GM21723 (cell line): ENCODE results near the gene TDP2.
"Not testable (repeated sequence)": the region's sequence is repeated elsewhere in the genome, so short reads cannot be mapped to it uniquely, and the experiment has no call there.

ENCODE experiments used
- ATAC-seq: cut with Tn5 transposase; IDR thresholded peaks from one replicate; pipeline ENCODE4 v1.9.1; 2021; ENCODE audit warnings: mild to moderate bottlenecking, moderate library complexity; ENCODE audit not compliant: unreplicated experiment

TDP2 gene

DNA sequence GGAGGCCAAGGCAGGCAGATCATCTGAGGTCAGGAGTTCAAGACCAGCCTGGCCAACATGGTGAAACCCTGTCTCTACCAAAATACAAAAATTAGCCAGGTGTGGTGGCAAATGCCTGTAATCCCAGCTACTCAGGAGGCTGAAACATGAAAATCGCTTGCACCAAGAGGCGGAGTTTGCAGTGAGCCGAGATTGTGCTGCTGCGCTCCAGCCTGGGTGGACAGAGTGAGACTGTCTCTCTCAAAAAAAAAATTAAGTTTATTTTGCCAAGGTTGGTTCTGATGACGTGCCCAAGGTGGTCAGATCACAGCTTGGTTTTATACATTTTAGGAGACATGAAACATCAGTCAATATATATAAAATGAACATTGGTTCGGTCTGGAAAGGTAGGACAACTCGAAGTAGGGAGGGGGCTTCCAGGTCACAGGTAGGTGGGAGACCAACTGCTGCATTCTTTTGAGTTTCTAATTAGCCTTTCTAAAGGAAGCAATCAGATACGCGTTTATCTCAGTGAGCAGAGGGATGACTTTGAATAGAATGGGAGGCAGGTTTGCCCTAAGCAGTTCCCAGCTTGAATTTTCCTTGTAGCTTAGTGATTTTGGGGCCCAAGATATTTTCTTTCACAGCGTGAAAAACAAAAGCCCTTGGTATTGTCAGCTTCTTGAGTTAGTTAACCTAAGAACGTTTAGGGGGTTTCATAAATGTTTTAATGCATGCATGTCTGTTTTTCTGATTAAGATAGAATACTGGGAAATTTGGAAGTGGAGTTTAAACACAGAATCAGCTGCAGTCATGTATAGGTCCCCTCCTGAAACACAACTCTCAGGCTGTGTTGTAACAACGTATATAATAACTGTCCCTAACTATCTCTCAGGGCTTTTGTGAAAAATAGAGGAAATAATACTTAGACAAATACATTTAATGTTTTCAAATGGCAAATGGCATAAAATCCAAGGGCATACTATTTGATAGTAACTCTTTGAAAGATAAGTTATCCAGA lies 16.9 kb upstream of the TDP2 start:
- ATAC-seq: no peak

DNA sequence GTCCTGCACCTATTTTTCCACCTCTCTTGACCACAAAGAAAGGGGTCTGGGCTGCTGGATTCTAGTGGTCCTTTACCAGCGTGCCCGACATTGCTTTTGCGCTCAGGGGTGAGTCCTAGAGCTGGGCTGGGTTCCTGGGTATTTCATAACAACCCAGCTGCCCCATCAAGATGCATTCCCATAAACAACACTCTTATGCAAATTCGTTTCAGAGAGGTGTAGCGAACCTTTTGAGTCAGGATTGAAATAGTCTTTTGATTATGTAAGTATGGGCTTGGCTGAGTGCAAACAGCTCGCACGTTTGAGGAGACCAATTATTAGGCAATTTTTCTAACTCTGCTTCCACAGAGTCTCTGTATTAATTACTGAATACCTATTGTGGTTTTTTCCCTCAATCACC lies 13.9 kb upstream of the TDP2 start:
- no peak for ATAC-seq

DNA sequence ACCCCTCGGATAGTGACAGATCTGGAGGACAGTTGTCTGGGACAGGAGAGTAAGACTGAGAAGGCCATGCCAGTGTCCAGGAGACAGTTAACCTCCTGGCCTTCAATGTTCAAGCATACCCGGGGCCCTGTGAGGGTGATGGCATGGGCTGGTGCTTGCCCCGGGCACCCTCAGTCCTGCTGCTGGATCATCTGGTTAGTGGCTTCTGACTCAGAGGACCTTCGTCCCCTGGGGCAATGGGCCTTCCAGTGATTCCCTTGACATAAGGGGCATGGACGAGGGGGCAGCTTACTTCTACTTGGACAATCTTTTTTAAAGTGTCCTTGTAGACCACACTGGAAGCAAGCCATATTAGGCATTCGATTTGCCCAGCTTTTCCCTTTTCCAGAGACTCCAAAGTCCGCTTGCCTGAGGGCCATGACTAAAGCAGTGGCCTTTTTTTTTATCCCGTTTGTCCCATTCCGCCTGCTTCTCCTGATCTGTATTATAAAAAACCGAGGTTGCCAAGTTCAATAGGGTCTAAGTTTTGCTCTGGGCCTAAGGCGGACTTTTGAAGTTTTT lies 12.2 kb upstream of the TDP2 start:
- not testable (repeated sequence) for ATAC-seq

DNA sequence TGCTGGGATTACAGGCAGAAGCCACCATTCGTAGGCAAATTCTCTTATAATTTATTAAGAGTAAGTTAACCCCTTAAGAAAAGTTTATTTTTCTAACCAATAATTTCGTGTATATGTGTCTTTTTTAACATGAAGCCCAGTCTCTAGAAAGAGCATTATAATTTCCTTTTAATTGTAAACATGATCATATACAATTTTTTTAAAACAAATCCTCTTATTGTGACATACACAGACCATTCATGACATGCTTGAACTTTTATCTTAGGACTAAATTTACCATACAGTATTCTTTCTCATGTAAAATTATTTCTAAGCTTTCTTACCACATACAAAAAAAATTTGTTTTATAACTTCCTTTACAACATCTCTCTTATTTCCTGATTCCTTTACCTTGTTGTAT lies 6.9 kb upstream of the TDP2 start:
- ATAC-seq: no peak

DNA sequence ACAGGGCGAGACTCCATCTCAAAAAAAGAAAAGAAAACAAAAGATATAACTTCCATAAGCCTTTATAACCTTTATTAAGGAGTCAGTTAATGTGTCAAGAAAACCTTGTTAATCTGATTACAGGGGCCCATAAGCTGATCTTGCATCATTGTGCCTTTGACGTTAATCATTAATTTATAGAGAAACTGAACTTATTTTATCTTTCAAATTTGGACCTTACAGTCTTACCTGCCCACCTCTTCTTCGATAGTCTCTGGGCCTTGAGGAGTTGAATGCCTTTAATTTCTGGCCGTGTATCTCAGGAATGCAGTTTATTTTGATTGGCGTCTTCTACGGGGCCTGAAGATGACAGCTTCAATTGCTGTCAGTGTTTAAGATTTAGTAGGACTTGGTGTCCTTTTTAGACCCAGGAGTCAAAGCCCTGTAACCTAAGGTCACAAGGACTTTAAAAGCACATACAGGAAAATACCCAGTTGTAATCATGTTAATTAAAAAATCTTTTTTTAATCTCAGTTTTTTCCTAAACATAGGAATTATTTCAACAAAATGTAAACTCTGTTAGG lies 6.0 kb upstream of the TDP2 start:
- ATAC-seq: no peak

DNA sequence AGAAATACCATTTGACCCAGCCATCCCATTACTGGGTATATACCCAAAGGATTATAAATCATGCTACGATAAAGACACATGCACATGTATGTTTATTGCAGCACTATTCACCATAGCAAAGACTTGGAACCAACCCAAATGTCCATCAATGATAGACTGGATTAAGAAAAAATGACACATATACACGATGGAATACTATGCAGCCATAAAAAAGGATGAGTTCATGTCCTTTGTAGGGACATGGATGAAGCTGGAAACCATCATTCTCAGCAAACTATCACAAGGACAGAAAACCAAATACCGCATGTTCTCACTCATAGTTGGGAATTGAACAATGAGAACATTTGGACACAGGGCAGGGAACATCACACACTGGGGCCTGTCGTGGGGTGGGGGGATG lies 4.4 kb upstream of the TDP2 start:
- ATAC-seq: not testable (repeated sequence)

DNA sequence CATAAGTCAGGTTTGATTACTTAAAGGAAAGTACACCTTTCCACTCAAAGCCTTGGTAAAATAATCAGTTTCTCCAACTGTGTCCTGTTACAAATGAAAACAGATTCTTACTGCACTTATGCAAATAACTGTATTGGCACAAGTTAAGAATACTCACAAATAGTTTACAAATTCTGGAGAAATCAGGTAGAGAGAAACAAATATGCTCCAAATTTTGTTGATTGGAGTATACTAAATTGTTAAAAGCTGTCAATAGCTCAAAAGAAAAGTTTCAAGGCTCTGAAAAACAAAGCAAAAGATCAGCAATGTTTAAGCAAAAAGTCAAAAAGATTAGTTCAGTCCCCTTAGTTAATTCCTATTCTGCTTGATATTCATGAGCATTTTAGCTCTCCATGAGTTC lies 3.8 kb upstream of the TDP2 start:
- not testable (repeated sequence) for ATAC-seq

DNA sequence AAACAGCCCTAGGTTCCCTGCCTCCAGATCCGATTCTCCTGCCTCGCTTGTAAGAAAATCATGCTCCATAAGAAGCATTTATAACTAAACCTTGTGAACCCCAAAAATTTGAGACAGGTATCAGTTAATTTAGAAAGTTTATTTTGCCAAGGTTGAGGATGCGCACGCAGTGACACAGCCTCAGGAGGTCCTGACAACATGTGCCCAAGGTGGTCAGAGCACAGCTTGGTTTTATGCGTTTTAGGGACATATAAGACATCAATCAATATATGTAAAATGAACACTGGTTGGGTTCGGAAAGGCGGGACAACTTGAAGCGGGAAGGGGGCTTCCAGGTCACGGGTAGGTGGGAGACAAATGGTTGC lies 2.3 kb upstream of the TDP2 start:
- ATAC-seq: no peak

DNA sequence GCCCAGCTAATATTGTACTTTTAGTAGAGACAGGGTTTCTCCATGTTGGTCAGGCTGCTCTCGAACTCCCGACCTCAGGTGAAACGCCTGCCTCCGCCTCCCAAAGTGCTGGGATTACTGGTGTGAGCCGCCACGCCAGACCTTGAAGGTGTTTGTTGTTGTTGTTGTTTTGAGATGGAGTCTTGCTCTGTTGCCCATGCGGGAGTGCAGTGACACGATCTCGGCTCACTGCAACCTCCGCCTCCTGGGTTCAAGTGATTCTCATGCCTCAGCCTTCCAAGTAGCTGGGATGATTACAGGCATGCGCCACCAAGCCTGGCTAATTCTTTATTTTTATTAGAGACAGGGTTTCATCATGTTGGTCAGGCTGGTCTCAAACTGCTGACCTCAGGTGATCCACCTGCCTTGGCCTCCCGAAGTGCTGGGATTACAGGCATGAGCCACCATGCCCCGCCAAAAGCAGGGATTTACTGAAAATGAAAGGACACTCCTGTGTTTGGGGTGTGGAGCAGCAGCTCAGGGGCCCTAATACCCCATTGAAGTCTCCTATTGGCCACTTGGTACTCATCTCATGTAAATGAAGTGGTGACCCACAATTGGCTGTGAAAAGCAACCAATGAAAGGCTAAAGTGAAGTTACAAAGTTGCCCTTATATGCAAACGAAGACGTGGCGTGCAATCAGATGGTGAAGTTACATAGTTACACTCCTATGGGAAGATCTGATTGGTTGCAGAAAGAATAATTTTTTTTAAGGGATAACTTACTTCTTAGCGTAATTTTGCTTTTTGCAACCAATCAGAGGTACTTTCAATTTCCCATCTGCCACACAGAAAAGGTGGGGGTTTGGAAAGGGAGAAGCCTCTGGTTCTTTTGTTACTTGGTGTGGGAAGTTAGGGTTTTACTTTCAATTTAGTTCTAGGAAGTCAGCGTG lies 1.6 kb upstream of the TDP2 start:
- ATAC-seq: not testable (repeated sequence)

DNA sequence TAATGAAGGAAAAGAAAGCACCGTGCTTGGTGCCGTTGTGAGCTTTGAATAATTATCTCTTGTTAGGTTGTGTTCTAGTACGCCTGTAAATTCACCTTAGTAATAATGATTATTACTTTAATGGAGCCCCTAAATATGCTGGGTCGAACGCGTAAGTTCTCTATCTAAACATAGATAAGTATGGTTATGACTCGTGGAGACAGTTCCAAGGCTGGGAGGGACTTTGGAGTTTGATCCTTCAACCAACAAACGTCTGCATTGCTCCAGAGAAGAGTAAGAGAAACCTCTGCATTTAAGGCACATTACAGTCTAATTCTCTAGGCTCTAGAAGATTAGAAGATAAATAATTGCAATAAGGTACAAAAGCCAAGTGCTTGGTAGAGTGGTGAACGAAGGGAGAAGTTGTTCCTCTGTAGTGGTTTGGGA lies 692 bp upstream of the TDP2 start:
- ATAC-seq: peak; percentile 9

DNA sequence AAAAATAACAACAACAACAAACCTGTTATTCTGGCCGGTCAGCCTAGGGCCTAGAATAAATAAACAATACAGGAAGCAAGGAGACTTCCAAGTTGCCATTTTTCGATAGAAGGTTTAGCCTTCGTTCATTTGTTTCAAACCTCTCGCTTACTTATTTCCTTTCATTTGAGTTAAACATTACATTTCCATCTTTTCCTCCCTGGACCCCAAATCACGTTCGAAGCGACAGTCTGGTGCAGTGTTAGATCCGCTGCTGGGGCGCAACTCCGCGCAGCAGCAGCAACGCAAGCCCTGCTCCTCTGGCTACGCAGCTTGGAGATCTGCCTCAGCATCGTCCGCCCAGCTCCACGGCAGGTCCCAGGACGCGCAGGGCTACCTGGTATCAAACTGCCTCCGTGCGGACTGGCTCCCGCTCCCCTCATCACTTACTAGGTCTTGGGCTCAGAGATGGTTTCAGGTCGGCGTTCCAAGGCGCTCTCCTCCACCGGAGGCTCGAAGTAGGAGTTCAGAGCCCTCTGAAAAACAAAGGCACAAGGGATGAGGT lies 530 bp downstream of the TDP2 start:
- peak; percentile 31 for ATAC-seq

DNA sequence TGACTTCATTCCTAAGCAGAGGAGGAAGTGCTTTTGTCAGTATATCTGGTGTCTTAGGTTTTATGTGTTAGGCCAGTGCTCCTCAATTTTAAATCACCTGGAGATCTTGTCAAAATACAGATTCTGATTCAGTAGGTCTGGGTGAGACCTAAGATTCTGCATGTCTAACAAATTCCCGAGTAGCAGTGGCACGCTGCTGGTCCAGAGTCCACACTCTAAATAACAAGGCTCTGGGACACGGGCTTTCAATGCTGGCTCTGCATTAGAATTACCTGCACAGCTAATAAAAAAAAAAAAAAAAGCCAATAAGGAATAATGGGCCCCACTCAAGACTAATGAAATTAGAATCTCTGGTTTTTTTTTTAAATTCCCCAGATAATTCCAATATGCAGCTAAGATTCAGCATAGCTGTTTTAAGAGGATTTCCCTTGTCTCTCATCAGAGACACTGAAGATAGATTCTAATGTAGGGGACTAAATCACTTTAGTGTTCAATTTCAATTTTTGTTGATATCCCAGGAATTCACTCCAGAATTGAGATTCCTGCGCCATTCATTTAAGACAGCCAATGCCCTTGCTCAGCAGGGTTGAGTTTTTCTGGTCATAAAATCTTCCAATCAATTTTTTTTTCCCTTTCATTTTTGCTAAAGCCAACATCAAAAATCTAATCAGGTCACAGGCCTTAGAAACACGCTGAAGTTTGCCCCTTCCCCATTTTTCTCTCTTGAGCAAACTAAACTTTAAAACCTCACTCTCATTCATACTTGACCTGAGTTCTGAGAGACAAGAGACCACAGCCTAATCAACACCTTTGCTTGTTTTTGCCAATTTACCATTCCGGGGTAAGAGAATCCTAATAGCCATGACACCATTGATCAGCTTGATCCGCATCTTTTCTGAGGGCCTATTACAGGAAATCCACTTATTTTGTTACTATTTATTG lies 2.4 kb downstream of the TDP2 start:
- ATAC-seq: no peak

DNA sequence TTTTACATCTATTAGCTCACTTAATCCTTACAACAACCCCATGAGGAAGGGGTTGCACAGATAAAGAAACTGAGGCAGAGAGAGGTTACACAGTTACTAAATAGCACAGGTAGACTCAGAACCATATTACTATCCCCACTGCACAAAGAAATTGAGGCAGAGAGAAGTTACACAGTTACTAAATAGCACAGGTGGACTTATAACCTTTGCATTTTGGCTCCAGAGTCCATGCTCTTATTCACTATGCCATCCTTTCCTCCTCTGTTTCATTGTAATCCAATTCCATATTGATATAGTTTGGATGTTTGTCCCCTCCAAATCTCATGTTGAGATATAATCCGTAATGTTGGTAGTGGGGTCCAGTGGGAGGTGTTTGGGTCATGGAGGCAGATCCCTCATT lies 3.5 kb downstream of the TDP2 start:
- no peak for ATAC-seq

DNA sequence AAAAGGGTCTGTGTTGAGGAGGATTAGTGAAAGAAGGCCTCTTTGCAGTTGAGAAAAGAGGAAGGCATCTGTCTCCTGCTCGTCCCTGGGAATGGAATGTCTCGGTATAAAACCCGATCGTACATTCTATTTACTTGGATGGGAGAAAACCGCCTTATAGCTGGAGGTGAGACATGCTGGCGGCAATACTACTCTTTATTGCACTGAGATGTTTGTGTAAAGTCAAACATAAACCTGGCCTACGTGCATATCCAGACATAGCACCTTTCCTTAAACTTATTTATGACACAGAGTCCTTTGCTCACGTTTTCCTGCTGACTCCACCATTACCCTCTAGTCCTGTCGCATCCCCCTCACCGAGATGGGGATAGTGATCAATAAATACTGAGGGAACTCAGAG lies 4.5 kb downstream of the TDP2 start:
- ATAC-seq: no peak

DNA sequence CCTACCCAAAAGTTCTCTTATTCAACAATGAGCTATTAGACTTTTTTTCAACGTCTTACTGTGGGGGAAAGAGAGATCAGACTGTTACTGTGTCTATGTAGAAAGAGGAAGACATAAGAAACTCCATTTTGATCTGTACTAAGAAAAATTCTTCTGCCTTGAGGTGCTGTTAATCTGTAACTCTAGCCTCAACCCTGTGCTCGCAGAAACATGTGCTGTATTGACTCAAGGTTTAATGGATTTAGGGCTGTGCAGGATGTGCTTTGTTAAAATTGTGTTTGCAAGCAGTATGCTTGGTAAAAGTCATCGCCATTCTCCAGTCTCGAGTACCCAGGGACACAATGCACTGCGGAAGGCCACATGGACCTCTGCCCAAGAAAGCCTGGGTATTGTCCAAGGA lies 4.9 kb downstream of the TDP2 start:
- ATAC-seq: not testable (repeated sequence)

DNA sequence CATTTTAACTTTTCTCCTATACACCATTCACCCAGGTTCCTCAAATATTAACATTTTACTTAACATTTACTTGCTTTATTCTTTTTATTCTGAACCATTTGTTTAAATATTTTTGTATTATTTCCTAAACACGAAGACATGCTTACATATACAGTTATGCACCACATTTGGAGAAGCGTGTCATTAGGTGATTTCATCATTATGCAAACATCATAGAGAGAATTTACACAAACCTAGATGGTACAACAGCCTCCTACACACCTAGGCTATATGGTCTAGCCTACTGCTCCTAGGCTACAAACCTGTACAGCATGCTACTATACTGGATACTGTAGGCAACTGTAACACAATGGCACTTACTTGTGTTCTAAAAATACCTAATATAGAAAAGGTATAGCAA lies 6.6 kb downstream of the TDP2 start:
- no peak for ATAC-seq

DNA sequence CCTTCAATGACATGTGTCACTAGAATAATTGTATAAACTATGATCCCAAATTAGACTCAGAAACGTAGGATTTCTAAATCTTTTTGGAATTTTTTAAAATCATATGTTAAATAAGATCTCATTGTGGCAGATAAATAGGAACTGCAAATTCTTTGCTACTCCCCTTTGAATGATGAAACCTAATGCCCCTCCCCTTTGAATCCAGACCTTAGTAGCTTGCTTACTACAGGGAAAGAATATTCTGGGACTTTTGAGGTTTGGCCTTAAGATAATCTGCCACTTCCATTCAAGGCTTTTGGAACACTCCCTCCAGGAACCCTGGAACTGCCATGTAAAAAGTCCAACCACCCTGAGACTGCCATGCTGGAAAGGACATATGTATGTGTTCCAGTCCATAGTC lies 7.1 kb downstream of the TDP2 start:
- ATAC-seq: no peak

DNA sequence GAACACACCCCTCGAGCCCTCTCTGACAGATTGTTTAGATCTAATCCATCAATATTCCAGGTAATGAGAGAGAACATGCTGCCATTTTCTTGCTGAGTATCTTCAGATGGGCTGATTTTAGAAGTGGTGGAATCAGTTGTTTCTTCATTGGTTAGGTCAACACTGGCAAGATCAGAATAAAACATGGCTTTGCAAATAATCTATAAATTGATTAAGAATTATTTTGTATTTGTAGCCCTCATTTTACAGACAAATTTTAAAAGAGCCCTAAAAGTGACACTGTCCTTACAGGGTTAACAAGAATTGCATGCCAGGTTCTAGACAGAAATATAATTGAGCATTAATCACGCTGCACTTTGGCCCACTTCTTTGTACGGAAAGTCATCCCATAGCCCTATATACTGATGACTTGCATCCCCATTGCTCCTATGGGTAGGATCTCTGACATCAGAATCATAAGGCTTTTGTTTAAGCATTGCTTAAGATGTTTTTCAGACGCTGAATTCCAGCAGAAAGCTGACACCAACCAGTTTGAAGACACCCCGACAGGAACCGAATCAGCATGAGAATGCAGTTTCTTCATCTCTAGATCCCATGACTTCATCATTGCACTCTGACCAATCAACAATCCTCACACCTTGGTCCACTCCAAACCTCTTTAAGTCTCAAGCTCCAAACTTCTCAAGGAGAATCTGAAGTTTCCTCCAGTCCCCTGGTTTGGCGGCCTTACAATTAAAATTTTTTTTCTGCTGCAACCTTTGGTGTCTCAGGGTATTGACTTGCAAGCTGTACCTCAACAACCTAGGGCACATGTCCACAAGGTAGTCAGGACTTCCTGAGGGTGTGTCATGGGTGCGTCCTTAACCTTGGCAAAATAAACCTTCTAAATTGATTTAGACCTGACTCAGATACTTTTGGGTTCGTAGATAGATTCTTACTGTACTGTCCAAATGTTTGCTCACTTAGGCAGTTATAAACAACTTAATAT lies 7.8 kb downstream of the TDP2 start:
- ATAC-seq: no peak
